IPS-11a (cell line): ENCODE results near the gene CD7.

ENCODE experiments used
- H3K4me3 ChIP-seq: one replicate; pipeline ENCODE4 v1.5.1; 2013; ENCODE audit warnings: low read depth, low read length, control low read depth

The CD7 gene

GRCh38 chr17:82328994-82329507 is 11.6 kb upstream of the CD7 start:
- no peak overlapping the region for H3K4me3 ChIP-seq

- no peak overlapping the region for H3K4me3 ChIP-seq
Measured at GRCh38 chr17:82328141-82328993, 11.0 kb upstream of the CD7 start.

- no peak overlapping the region for H3K4me3 ChIP-seq
Measured at GRCh38 chr17:82327757-82328140, 10.3 kb upstream of the CD7 start.

GRCh38 chr17:82327289-82327688 is 9.9 kb upstream of the CD7 start:
- no peak overlapping the region for H3K4me3 ChIP-seq

GRCh38 chr17:82325286-82326180 is 8.1 kb upstream of the CD7 start:
- no peak overlapping the region for H3K4me3 ChIP-seq

GRCh38 chr17:82324566-82325285 is 7.3 kb upstream of the CD7 start:
- no peak overlapping the region for H3K4me3 ChIP-seq

- no peak overlapping the region for H3K4me3 ChIP-seq
Measured at GRCh38 chr17:82323514-82324234, 6.3 kb upstream of the CD7 start.

GRCh38 chr17:82322526-82323453 is 5.4 kb upstream of the CD7 start:
- H3K4me3 ChIP-seq, result no peak overlapping the region

GRCh38 chr17:82321947-82322466 is 4.6 kb upstream of the CD7 start:
- H3K4me3 ChIP-seq, result no peak overlapping the region

GRCh38 chr17:82320956-82321927 is 3.8 kb upstream of the CD7 start:
- H3K4me3 ChIP-seq, result no peak overlapping the region

GRCh38 chr17:82320140-82320840 is 2.9 kb upstream of the CD7 start:
- no peak overlapping the region for H3K4me3 ChIP-seq

GRCh38 chr17:82319619-82320062 is 2.2 kb upstream of the CD7 start:
- H3K4me3 ChIP-seq, result no peak overlapping the region

GRCh38 chr17:82318772-82319606 is 1.6 kb upstream of the CD7 start:
- H3K4me3 ChIP-seq, result no peak overlapping the region

GRCh38 chr17:82318169-82318498 is 726 bp upstream of the CD7 start:
- H3K4me3 ChIP-seq, result no peak overlapping the region

GRCh38 chr17:82316651-82317393 is 586 bp downstream of the CD7 start:
- no peak overlapping the region for H3K4me3 ChIP-seq
